Measurements from ENCODE around the gene SERPINA3. TPM values are rescaled to one million over a fixed set of nuclear protein-coding genes. Genes with fewer than 3 reads are reported as not detected.

SERPINA3 gene
- total RNA-seq, 1 experiment from 2014 or later = 3.5 TPM

GRCh38 chr14:94586635-94587034, 25.6 kb upstream of the SERPINA3 start (continued):
- TF ChIP-seq ZNF425 (CRISPR knock-in tag; conservative IDR thresholded peaks at IDR 0.05) = no peak

GRCh38 chr14:94588311-94588710, 23.9 kb upstream of the SERPINA3 start:
- no peak for DNase-seq (ENCODE audit: low spot score)
- Mint-ChIP-seq H3K9me3 (peaks cover 23% of the 10 kb centered on the region), H3K36me3 (peaks cover 4% of the 10 kb centered on the region; the same call in 1 of the 2 replicates), H3K27ac (no peak overlapping the region), H3K4me3 (no peak overlapping the region), H3K4me1 (no peaks in the 10 kb centered on the region), H3K27me3 (ENCODE audit: low read depth) (peaks cover 2% of the 10 kb centered on the region; the same call in 1 of the 2 replicates)
- no peak for ATAC-seq
- ChIA-PET CTCF (no interaction called here), POLR2A (no interaction called here)
- TF ChIP-seq CREM (CRISPR knock-in tag; IDR thresholded peaks at IDR 0.05) (no peak), ZBTB21 (CRISPR knock-in tag; IDR thresholded peaks at IDR 0.05; ENCODE audit: borderline replicate concordance) (no peak), FOXJ3 (CRISPR knock-in tag; IDR thresholded peaks at IDR 0.05; ENCODE audit: borderline replicate concordance) (no peak), ELF4 (CRISPR knock-in tag; IDR thresholded peaks at IDR 0.05; ENCODE audit: low read depth) (no peak), FOXP1 (CRISPR knock-in tag; IDR thresholded peaks at IDR 0.05; ENCODE audit: borderline replicate concordance) (no peak), AR (CRISPR knock-in tag; IDR thresholded peaks at IDR 0.05) (no peak), TP53 (CRISPR knock-in tag; IDR thresholded peaks at IDR 0.05) (no peak), ZMAT4 (CRISPR knock-in tag; IDR thresholded peaks at IDR 0.05) (no peak), JUN (CRISPR knock-in tag; IDR thresholded peaks at IDR 0.05) (no peak), RORB (CRISPR knock-in tag; IDR thresholded peaks at IDR 0.05) (no peak), NR3C1 (CRISPR knock-in tag; conservative IDR thresholded peaks at IDR 0.05; ENCODE audit: low read depth) (no peak), ZNF512 (CRISPR knock-in tag; IDR thresholded peaks at IDR 0.05; ENCODE audit: borderline replicate concordance) (no peak), SOX15 (CRISPR knock-in tag; IDR thresholded peaks at IDR 0.05) (no peak)
- TF ChIP-seq, protein P1, sequence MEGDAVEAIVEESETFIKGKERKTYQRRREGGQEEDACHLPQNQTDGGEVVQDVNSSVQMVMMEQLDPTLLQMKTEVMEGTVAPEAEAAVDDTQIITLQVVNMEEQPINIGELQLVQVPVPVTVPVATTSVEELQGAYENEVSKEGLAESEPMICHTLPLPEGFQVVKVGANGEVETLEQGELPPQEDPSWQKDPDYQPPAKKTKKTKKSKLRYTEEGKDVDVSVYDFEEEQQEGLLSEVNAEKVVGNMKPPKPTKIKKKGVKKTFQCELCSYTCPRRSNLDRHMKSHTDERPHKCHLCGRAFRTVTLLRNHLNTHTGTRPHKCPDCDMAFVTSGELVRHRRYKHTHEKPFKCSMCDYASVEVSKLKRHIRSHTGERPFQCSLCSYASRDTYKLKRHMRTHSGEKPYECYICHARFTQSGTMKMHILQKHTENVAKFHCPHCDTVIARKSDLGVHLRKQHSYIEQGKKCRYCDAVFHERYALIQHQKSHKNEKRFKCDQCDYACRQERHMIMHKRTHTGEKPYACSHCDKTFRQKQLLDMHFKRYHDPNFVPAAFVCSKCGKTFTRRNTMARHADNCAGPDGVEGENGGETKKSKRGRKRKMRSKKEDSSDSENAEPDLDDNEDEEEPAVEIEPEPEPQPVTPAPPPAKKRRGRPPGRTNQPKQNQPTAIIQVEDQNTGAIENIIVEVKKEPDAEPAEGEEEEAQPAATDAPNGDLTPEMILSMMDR (IDR thresholded peaks at IDR 0.05) = no peak
- TF ChIP-seq, protein P2, sequence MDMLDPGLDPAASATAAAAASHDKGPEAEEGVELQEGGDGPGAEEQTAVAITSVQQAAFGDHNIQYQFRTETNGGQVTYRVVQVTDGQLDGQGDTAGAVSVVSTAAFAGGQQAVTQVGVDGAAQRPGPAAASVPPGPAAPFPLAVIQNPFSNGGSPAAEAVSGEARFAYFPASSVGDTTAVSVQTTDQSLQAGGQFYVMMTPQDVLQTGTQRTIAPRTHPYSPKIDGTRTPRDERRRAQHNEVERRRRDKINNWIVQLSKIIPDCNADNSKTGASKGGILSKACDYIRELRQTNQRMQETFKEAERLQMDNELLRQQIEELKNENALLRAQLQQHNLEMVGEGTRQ (CRISPR knock-in tag; IDR thresholded peaks at IDR 0.05) = no peak
